ENCODE results near the gene HDAC7. TPM values are rescaled to one million over a fixed set of nuclear protein-coding genes. Genes with fewer than 3 reads are reported as not detected.

Gene HDAC7
- total and polyA plus RNA-seq, 2 of the 13 experiments (the other 11 are each of a cell fraction or from before 2014, with no cell fraction given) = 4.6 to 10.8 TPM

- POLR2A ChIA-PET = no interaction called here
- no peaks in the 10 kb centered on the region for H4K20me1 ChIP-seq (ENCODE audit: insufficient read depth, low read length)
- no peaks in the 10 kb centered on the region for H3K79me2 ChIP-seq (ENCODE audit: insufficient read depth, low read length)
- no peaks in the 10 kb centered on the region for H3K36me3 ChIP-seq (replicated peaks in 1 of 2; ENCODE audit: control insufficient read depth in 1 of 2, insufficient read depth in 2 of 2, low read length in 2 of 2)
- intact Hi-C loops (cut with micrococcal nuclease; ENCODE audit: unreplicated experiment) = no loop called here
- WGBS (ENCODE audit: low lambda C conversion rate) = 12% methylated on average over 10 of the region's 10 CpGs
- FAIRE-seq = no peak
- CTCF ChIA-PET (ENCODE audit: low intra/inter-chr PET ratio, low total read pairs) = interaction anchor here (2.0 to 3.8 kb wide), 3 partner anchors 23 to 94 kb away, joined by 15 to 21 read pairs (median 16); no protein-coding TSS in a partner anchor
- peak; percentile 25; the same call in 1 of the 3 replicates for ATAC-seq
- no peak overlapping the region for H3K4me3 ChIP-seq (replicated peaks in 1 of 3; ENCODE audit: insufficient read depth in 1 of 3, low read depth in 2 of 3, low read length in 3 of 3)
- no peak overlapping the region for H3K27ac ChIP-seq (ENCODE audit: extremely low read length, insufficient read depth, low read length)
- H3K4me1 ChIP-seq (ENCODE audit: insufficient read depth, low read length) = peaks cover 20% of the 10 kb centered on the region
- H3K27me3 ChIP-seq (ENCODE audit: control insufficient read depth in 1 of 2, insufficient read depth in 2 of 2, low read length in 2 of 2) = peaks cover 16 to 57% of the 10 kb centered on the region in 2 experiments; a peak in 4 of 5 replicates
- no peak overlapping the region for H3K4me2 ChIP-seq (ENCODE audit: low read depth, low read length)
- H3K9ac ChIP-seq (ENCODE audit: insufficient read depth, low read depth, low read length) = no peak overlapping the region
- peak; percentile 25 for DNase-seq (ENCODE audit: low spot score)
- in situ Hi-C loops (cut with HindIII; ENCODE audit: extremely low pct_ligation_motif_present, low pct_unique_long_range_greater_than_20kb) = loop anchor here (5.0 kb wide), 1 partner anchor 33 kb away; no protein-coding TSS in a partner anchor
- H2AFZ ChIP-seq (ENCODE audit: low read length) = no peak overlapping the region
- no peaks in the 10 kb centered on the region for H3K9me3 ChIP-seq (ENCODE audit: low read length)
- BruUV-seq (replicated peaks) = no TSS peak
- no peak for TF ChIP-seq JUND (CRISPR knock-in tag; IDR thresholded peaks at IDR 0.05)
- TF ChIP-seq BRD4 (CRISPR knock-in tag; IDR thresholded peaks at IDR 0.05) = no peak
- TF ChIP-seq TEAD3 (CRISPR knock-in tag; optimal IDR thresholded peaks at IDR 0.05; ENCODE audit: borderline replicate concordance) = peak; percentile 82
- no peak for TF ChIP-seq ZNF780A (CRISPR knock-in tag; IDR thresholded peaks at IDR 0.05)
- no peak for TF ChIP-seq ZBTB8A (CRISPR knock-in tag; IDR thresholded peaks at IDR 0.05; ENCODE audit: borderline replicate concordance, low read depth)
- TF ChIP-seq ZNF253 (CRISPR knock-in tag; IDR thresholded peaks at IDR 0.05; ENCODE audit: borderline replicate concordance) = no peak
- TF ChIP-seq ZNF343 (CRISPR knock-in tag; IDR thresholded peaks at IDR 0.05) = no peak
- peak; percentile 99 for TF ChIP-seq ZEB1 (IDR thresholded peaks at IDR 0.05; ENCODE audit: insufficient replicate concordance, low read depth)
- TF ChIP-seq TSC22D2 (CRISPR knock-in tag; IDR thresholded peaks at IDR 0.05; ENCODE audit: borderline replicate concordance) = 0 out of 2 replicates have a peak, but pooled peaks have one; percentile 39
- no peak for TF ChIP-seq ZNF720 (CRISPR knock-in tag; IDR thresholded peaks at IDR 0.05)
- no peak for TF ChIP-seq ZNF512B (CRISPR knock-in tag; IDR thresholded peaks at IDR 0.05; ENCODE audit: borderline replicate concordance)
- TF ChIP-seq SP2 (CRISPR knock-in tag; IDR thresholded peaks at IDR 0.05) = no peak
- TF ChIP-seq ZNF768 (CRISPR knock-in tag; IDR thresholded peaks at IDR 0.05) = peak; percentile 79
- TF ChIP-seq POGK (CRISPR knock-in tag; conservative IDR thresholded peaks at IDR 0.05) = no peak
- no peak for TF ChIP-seq ZNF160 (CRISPR knock-in tag; IDR thresholded peaks at IDR 0.05)
- TF ChIP-seq RAD21 (CRISPR knock-in tag; IDR thresholded peaks at IDR 0.05) = peak; percentile 35; the same call in 1 of the 2 replicates
- TF ChIP-seq, protein P1, sequence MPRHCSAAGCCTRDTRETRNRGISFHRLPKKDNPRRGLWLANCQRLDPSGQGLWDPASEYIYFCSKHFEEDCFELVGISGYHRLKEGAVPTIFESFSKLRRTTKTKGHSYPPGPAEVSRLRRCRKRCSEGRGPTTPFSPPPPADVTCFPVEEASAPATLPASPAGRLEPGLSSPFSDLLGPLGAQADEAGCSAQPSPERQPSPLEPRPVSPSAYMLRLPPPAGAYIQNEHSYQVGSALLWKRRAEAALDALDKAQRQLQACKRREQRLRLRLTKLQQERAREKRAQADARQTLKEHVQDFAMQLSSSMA (CRISPR knock-in tag; IDR thresholded peaks at IDR 0.05) = no peak
- no peak for TF ChIP-seq ZNF441 (CRISPR knock-in tag; IDR thresholded peaks at IDR 0.05; ENCODE audit: borderline replicate concordance)
- TF ChIP-seq STAG1 (CRISPR knock-in tag; IDR thresholded peaks at IDR 0.05) = peak; percentile 60
- TF ChIP-seq ZNF577 (CRISPR knock-in tag; IDR thresholded peaks at IDR 0.05; ENCODE audit: borderline replicate concordance, low read depth) = no peak
- TF ChIP-seq RFXANK (CRISPR knock-in tag; IDR thresholded peaks at IDR 0.05) = no peak
Measured at GRCh38 chr12:47744005-47744651, 75.6 kb downstream of the HDAC7 start.

Measured in HepG2 (cell line).